SU-DHL-6 (cell line): ENCODE measurements around the gene SYTL3.

Experiments used
- EZH2phosphoT487 ChIP-seq: fragments of 200-600 bp; sonication (generic), shearing (Covaris generic); conservative IDR thresholded peaks from 2 replicates; pipeline ENCODE4 v1.6.1; 2018; ENCODE audit warnings: mild to moderate bottlenecking, antibody characterized with exemption, low read length, moderate library complexity, mixed read lengths
- TF ChIP-seq, protein P1 (sequence below): fragments of 200-600 bp; sonication (generic); IDR thresholded peaks from one replicate; pipeline ENCODE4 v1.5.1; 2017; ENCODE audit warnings: antibody characterized with exemption, mild to moderate bottlenecking, low read length, moderate library complexity; ENCODE audit not compliant: insufficient read depth, poor library complexity, severe bottlenecking

- TF ChIP-seq, protein P1, sequence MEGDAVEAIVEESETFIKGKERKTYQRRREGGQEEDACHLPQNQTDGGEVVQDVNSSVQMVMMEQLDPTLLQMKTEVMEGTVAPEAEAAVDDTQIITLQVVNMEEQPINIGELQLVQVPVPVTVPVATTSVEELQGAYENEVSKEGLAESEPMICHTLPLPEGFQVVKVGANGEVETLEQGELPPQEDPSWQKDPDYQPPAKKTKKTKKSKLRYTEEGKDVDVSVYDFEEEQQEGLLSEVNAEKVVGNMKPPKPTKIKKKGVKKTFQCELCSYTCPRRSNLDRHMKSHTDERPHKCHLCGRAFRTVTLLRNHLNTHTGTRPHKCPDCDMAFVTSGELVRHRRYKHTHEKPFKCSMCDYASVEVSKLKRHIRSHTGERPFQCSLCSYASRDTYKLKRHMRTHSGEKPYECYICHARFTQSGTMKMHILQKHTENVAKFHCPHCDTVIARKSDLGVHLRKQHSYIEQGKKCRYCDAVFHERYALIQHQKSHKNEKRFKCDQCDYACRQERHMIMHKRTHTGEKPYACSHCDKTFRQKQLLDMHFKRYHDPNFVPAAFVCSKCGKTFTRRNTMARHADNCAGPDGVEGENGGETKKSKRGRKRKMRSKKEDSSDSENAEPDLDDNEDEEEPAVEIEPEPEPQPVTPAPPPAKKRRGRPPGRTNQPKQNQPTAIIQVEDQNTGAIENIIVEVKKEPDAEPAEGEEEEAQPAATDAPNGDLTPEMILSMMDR: no peak
- no peak for TF ChIP-seq EZH2phosphoT487
Observed at GRCh38 chr6:158754738-158755137, 104.9 kb downstream of the SYTL3 start.
